NCI-H1105 (cell line): Measurements from ENCODE around the gene LRRFIP1.
"Not testable (repeated sequence)": the region's sequence is repeated elsewhere in the genome, so short reads cannot be mapped to it uniquely, and the experiment has no call there.

Experiments used
- DNase-seq: peaks from one replicate; lab custom pipeline; 2025; lab: John Stamatoyannopoulos, UW

Gene LRRFIP1

GRCh38 chr2:237664151-237664550 is 36.8 kb downstream of the LRRFIP1 start:
- no peak for DNase-seq

- DNase-seq = no peak
Observed at GRCh38 chr2:237665713-237666143, 38.3 kb downstream of the LRRFIP1 start.

GRCh38 chr2:237666606-237667005 is 39.2 kb downstream of the LRRFIP1 start:
- no peak for DNase-seq

GRCh38 chr2:237667050-237667576 is 39.7 kb downstream of the LRRFIP1 start:
- DNase-seq = not testable (repeated sequence)

GRCh38 chr2:237667893-237668292 is 40.5 kb downstream of the LRRFIP1 start:
- DNase-seq = no peak

- DNase-seq = no peak
Observed at GRCh38 chr2:237668440-237668839, 41.1 kb downstream of the LRRFIP1 start.

- peak; percentile 23 for DNase-seq
Observed at GRCh38 chr2:237669283-237669627, 41.9 kb downstream of the LRRFIP1 start.

GRCh38 chr2:237669628-237670392 is 42.4 kb downstream of the LRRFIP1 start:
- peak; percentile 85 for DNase-seq

- no peak for DNase-seq
Observed at GRCh38 chr2:237670641-237671040, 43.3 kb downstream of the LRRFIP1 start.

- DNase-seq = no peak
Observed at GRCh38 chr2:237671466-237672138, 44.2 kb downstream of the LRRFIP1 start.

GRCh38 chr2:237672731-237673129 is 45.3 kb downstream of the LRRFIP1 start:
- DNase-seq = no peak

- DNase-seq = peak; percentile 79
Observed at GRCh38 chr2:237673130-237674001, 46.0 kb downstream of the LRRFIP1 start.

GRCh38 chr2:237674731-237675276 is 47.4 kb downstream of the LRRFIP1 start:
- DNase-seq = no peak

- no peak for DNase-seq
Observed at GRCh38 chr2:237675316-237675715, 47.9 kb downstream of the LRRFIP1 start.

GRCh38 chr2:237680702-237681478 is 53.5 kb downstream of the LRRFIP1 start:
- no peak for DNase-seq

GRCh38 chr2:237682151-237682550 is 54.8 kb downstream of the LRRFIP1 start:
- no peak for DNase-seq

GRCh38 chr2:237682856-237683670 is 55.7 kb downstream of the LRRFIP1 start:
- no peak for DNase-seq

- no peak for DNase-seq
Observed at GRCh38 chr2:237685408-237685807, 58.0 kb downstream of the LRRFIP1 start.

- DNase-seq = no peak
Observed at GRCh38 chr2:237686659-237687136, 59.3 kb downstream of the LRRFIP1 start.

- no peak for DNase-seq
Observed at GRCh38 chr2:237688081-237688480, 60.7 kb downstream of the LRRFIP1 start.
